ENCODE data around the gene MPL. TPM values are rescaled to one million over a fixed set of nuclear protein-coding genes. Genes with fewer than 3 reads are reported as not detected.
A peak's percentile ranks its signal among the peaks of the same experiment; 100 is the strongest.

Gene MPL
- total RNA-seq, 1 donor from 2014 or later: not detected

DNA sequence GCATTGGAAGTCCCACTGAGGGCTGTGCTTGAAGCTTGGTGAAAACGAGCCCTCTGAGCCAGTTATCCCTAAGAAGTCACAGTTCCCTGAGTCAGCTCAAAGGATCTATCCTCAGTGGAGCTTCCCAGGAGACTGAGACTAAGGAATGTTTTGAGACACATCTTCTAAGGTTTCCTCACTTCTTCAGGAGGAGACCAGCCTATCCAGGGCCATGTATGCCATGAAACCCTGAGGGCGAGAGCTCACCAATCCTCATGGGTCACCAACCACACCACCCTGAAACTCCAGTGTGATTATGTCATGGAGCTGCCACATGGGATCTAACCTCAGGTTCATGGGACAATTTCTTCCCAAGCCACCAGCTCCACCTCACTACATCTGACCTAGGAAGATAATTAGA lies 44.4 kb upstream of the MPL start:
- TF ChIP-seq, protein P1, sequence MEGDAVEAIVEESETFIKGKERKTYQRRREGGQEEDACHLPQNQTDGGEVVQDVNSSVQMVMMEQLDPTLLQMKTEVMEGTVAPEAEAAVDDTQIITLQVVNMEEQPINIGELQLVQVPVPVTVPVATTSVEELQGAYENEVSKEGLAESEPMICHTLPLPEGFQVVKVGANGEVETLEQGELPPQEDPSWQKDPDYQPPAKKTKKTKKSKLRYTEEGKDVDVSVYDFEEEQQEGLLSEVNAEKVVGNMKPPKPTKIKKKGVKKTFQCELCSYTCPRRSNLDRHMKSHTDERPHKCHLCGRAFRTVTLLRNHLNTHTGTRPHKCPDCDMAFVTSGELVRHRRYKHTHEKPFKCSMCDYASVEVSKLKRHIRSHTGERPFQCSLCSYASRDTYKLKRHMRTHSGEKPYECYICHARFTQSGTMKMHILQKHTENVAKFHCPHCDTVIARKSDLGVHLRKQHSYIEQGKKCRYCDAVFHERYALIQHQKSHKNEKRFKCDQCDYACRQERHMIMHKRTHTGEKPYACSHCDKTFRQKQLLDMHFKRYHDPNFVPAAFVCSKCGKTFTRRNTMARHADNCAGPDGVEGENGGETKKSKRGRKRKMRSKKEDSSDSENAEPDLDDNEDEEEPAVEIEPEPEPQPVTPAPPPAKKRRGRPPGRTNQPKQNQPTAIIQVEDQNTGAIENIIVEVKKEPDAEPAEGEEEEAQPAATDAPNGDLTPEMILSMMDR (conservative IDR thresholded peaks at IDR 0.05): no peak
- Mint-ChIP-seq H3K9me3 (no peaks in the 10 kb centered on the region), H3K27me3 (ENCODE audit: low read depth) (no peaks in the 10 kb centered on the region), H3K4me3 (no peak overlapping the region), H3K4me1 (peaks cover 31% of the 10 kb centered on the region), H3K36me3 (ENCODE audit: low read depth) (no peaks in the 10 kb centered on the region), H3K27ac (ENCODE audit: unreplicated experiment) (peak overlapping the region; percentile 71)
- DNase-seq (ENCODE audit: low read depth, low spot score): no peak

DNA sequence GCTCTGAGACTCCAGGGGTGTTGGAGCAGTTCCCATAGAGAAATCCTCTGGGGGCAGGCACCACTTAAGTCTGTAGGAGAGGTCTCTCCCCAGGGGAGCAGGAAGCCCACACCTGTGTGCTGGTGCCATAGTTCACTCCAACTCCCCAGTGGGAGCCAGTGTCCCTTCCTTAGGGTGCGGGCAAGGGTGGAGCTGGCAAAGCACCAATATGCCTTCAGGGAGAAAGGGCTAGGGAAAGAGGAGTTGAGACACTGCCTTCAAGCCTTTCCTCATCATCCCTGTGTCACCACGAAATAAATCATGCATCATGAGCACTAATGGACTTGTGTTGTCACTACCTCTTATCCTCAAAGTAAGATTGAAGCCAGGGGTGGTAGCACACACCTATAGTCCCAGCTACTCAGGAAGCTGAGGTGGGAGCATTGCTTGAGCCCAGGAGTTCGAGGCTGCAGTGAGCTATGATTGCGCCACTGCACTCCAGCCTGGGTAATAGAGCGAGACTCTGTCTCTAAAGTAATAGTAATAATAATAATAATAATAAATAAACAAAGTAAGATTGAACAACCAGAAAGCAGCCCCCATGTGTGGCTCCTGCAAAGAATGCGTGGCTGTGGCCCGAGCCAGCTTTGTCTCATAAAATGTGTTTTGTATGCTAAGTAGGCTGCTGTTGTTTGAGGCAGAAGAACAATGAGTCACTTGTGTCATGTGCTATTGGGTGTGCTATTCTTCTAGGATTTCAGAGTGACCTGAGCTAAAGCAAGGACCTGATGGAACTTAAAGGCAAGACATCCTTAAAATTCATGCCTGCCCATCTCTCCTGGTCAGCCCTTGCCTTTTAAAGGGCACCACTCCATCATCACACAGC lies 43.5 kb upstream of the MPL start:
- Mint-ChIP-seq H3K4me1 (peaks cover 32% of the 10 kb centered on the region), H3K27me3 (ENCODE audit: low read depth) (no peaks in the 10 kb centered on the region), H3K4me3 (no peak overlapping the region), H3K9me3 (no peaks in the 10 kb centered on the region), H3K36me3 (ENCODE audit: low read depth) (no peaks in the 10 kb centered on the region), H3K27ac (ENCODE audit: unreplicated experiment) (no peak overlapping the region)
- TF ChIP-seq, protein P1 (conservative IDR thresholded peaks at IDR 0.05): no peak
- DNase-seq (ENCODE audit: low read depth, low spot score): no peak

DNA sequence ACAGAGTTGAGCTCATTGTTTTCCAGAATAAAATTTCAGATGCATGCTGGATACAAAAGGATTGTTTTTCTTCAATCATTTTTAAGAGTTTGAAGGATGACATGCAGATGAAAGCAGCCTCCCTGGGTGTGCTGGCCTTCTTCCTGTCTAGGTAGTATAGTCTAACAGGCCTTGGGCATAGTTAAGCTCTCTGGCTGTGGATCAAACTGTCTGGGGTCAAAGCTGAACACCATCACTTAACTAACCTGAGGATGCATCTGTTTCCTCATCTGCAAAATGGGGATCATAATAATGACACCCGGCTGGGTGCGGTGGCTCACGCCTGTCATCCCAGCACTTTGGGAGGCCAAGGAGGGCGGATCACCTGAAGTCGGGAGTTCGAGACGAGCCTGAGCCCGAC lies 42.9 kb upstream of the MPL start:
- H3K36me3 Mint-ChIP-seq (ENCODE audit: low read depth): no peaks in the 10 kb centered on the region
- H3K27me3 Mint-ChIP-seq (ENCODE audit: low read depth): no peaks in the 10 kb centered on the region
- peaks cover 32% of the 10 kb centered on the region for H3K4me1 Mint-ChIP-seq
- TF ChIP-seq, protein P1 (conservative IDR thresholded peaks at IDR 0.05): no peak
- no peak overlapping the region for H3K27ac Mint-ChIP-seq (ENCODE audit: unreplicated experiment)
- H3K4me3 Mint-ChIP-seq: no peak overlapping the region
- no peaks in the 10 kb centered on the region for H3K9me3 Mint-ChIP-seq
- no peak for DNase-seq (ENCODE audit: low read depth, low spot score)

DNA sequence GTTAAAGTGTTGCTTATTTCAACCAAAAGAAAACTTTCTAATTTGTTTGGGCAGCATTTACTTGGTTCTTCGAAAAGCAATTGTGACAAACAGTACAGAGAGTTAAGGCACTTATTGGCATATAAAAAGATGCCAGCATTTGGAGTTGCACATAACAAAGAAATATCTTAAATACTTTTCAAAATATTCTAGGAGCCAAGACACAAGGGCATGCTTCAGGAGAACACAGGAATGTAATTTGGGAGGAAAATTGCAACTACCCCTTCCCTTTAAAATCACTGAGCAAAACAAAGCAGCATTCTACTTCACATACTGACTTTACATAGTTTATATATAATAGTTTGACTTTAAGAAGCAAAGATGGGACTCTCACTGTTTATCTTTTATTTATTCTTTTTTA lies 41.4 kb upstream of the MPL start:
- no peaks in the 10 kb centered on the region for H3K27me3 Mint-ChIP-seq (ENCODE audit: low read depth)
- TF ChIP-seq, protein P1 (conservative IDR thresholded peaks at IDR 0.05): no peak
- DNase-seq (ENCODE audit: low read depth, low spot score): no peak
- peak overlapping the region; percentile 65 for H3K27ac Mint-ChIP-seq (ENCODE audit: unreplicated experiment)
- no peaks in the 10 kb centered on the region for H3K9me3 Mint-ChIP-seq
- H3K4me1 Mint-ChIP-seq: peaks cover 35% of the 10 kb centered on the region
- no peaks in the 10 kb centered on the region for H3K36me3 Mint-ChIP-seq (ENCODE audit: low read depth)
- H3K4me3 Mint-ChIP-seq: no peak overlapping the region

DNA sequence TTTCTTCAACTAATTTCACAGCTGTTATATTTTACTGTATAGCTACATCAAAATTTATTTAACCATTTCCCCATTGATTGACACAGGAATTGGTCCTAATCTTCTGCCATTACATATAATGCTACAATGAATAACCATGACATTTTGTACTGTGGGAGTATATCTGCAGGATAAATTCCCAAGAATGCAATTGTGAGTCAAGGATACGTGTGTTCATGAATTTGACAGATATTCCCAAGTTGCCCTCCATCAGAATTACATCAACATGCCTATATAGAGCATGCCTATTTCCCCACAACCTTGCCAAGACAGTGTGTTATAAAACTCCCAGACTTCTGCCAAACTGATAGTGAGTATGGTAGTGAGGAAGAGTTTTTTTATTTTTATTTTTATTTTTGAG lies 39.6 kb upstream of the MPL start:
- Mint-ChIP-seq H3K27ac (ENCODE audit: unreplicated experiment) (no peak overlapping the region), H3K27me3 (ENCODE audit: low read depth) (no peaks in the 10 kb centered on the region), H3K9me3 (no peaks in the 10 kb centered on the region), H3K4me3 (no peak overlapping the region), H3K4me1 (peaks cover 47% of the 10 kb centered on the region), H3K36me3 (ENCODE audit: low read depth) (no peaks in the 10 kb centered on the region)
- TF ChIP-seq, protein P1 (conservative IDR thresholded peaks at IDR 0.05): no peak
- DNase-seq (ENCODE audit: low read depth, low spot score): no peak
